Stimulated activated memory B cell treated with anti-CD40 and anti-IgM and Interleukin-4, amounts not matched to agents 10 μg/mL and 1 μg/mL and 100 μg/mL, for 72 hours (primary cell): ENCODE results near the gene ARL13B.
"Not testable (repeated sequence)": the region's sequence is repeated elsewhere in the genome, so short reads cannot be mapped to it uniquely, and the experiment has no call there.

ENCODE experiments used
- ATAC-seq: fragments of 150-1000 bp; cut with Tn5 transposase; 2 replicates; pipeline ENCODE4 v1.10.0; 2021
- H3K27ac Mint-ChIP-seq: one replicate; pipeline ENCODE4 v1.8.0; 2022; ENCODE audit warnings: mild to moderate bottlenecking, mixed read lengths
- H3K27me3 Mint-ChIP-seq: one replicate; pipeline ENCODE4 v1.8.0; 2022; ENCODE audit warnings: mixed read lengths
- H3K36me3 Mint-ChIP-seq: one replicate; pipeline ENCODE4 v1.8.0; 2022; ENCODE audit warnings: mixed read lengths
- H3K4me1 Mint-ChIP-seq: one replicate; pipeline ENCODE4 v1.8.0; 2022; ENCODE audit warnings: mixed read lengths
- H3K4me3 Mint-ChIP-seq: one replicate; pipeline ENCODE4 v1.8.0; 2022; ENCODE audit warnings: mild to moderate bottlenecking, moderate library complexity, mixed read lengths
- H3K9me3 Mint-ChIP-seq: one replicate; pipeline ENCODE4 v1.8.0; 2022; ENCODE audit warnings: mixed read lengths

ARL13B gene

DNA sequence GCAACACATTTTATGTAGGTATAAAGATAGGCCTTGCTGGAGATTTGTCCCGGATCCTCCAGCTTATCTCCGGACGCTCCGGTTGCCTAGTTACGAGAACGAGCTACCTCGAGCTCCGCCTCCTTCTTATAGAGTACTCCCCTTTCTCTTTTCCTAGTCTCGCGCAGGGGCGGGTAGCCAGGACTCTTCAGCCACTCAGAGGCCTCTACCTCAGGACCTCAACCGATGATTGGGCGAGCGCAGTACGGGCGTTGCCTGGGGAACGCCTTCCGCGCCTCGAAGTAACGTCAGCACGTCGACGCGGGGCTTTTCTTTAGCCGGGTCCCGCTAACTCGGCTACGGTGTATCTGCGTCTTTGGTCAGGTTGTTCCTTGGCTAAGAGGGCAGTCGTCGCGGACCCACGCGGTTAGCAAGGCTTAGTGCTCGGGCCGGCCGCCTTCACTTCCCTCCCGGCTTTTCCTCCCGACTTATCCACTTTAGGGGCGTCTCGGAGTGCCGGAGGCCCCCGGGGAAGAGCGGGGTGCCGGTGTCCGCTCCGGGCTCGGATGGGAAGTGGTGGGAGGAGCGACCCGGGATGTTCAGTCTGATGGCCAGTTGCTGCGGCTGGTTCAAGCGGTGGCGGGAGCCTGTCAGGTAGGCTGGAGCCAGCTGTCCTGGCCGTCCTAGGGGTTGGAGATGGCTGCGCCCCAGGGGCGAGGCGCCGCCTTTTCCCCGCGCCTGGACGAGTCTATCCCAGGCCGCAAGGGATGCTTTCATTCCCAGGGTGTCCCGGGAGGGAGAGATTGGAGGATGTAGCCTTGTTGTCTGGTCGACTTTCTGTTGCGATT, at the start of gene ARL13B:
Gene ARL13B, plus strand, starts transcription at position 306 of the 827 bp plus-strand sequence. Its CDS starts 269 bp downstream, at position 575.
- peaks cover 19% of the 10 kb centered on the region for H3K4me1 Mint-ChIP-seq
- no peaks in the 10 kb centered on the region for H3K36me3 Mint-ChIP-seq
- no peaks in the 10 kb centered on the region for H3K27me3 Mint-ChIP-seq
- no peaks in the 10 kb centered on the region for H3K9me3 Mint-ChIP-seq
- ATAC-seq, result peak; percentile 100
- peak within 1 kb of the TSS; percentile 91 for H3K4me3 Mint-ChIP-seq
- peak within 1 kb of the TSS; percentile 83 for H3K27ac Mint-ChIP-seq

DNA sequence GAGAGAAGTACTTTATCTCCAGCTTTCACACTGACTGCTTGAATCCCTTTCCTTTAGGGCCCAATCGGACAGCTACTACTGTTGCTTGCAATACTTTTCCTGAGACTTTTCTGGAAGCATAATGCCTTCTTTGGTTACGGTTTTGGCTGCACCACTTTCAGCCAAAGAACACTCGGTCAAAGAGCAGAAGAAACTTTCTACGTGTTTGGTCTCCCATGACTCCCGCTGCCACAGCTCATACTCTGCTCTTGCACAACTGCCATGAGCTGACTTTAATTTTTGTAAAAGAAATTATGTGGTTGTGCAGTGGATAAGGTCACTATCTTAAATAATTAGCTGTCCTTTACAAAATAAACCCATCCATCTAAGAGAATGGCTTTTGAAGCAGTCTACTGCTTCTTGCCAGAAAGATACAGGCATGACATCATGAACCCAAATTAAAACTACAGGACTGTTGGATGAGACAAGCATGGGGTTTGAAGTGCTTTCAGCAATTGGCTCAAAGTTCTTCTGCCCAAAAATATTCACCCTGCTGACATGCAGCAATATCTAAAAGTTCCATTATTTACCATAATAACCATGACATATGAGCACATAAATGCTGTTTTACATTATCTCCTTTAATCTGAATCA, 48.2 kb upstream of the ARL13B start:
- Mint-ChIP-seq H3K27ac (no peak overlapping the region), H3K4me1 (no peaks in the 10 kb centered on the region)
- no peak for ATAC-seq

DNA sequence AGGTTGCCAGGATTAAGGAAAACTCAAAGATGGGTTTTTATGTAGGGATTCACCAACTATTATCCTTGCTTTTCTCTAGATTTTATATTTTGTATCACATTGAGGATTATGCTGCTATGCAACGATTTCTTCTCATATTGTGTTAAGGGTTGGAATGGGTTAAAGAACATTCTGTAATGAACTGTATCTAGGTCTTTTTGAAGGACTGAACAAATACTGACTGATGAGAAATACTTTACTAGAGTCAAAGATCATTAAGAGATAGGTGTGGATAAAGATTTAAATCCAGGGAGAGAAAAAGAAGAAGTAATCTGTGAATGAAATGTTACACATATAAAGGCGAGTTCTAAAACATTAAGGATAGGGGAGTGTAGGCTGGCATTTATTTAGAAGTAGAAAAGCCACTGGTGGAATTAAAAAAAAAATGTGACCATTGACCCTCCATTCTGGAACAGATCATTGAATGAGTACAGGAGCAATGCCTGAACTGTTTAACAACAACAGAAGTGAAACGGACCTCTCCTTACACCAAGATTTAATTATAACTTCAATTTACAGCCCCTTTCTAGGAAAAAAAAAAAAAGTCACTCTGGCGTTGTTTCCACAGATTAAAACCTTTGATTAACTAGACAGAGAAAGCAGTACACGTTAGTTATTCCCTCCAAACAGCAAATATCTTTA, 45.4 kb upstream of the ARL13B start:
- Mint-ChIP-seq H3K9me3 (no peaks in the 10 kb centered on the region), H3K27me3 (no peaks in the 10 kb centered on the region), H3K36me3 (no peaks in the 10 kb centered on the region), H3K4me3 (no peak overlapping the region), H3K4me1 (no peaks in the 10 kb centered on the region), H3K27ac (no peak overlapping the region)
- ATAC-seq, result no peak

More for the DNA sequence above, 48.2 kb upstream of the ARL13B start:
- Mint-ChIP-seq H3K36me3 (no peaks in the 10 kb centered on the region), H3K4me3 (no peak overlapping the region), H3K9me3 (no peaks in the 10 kb centered on the region), H3K27me3 (no peaks in the 10 kb centered on the region)

DNA sequence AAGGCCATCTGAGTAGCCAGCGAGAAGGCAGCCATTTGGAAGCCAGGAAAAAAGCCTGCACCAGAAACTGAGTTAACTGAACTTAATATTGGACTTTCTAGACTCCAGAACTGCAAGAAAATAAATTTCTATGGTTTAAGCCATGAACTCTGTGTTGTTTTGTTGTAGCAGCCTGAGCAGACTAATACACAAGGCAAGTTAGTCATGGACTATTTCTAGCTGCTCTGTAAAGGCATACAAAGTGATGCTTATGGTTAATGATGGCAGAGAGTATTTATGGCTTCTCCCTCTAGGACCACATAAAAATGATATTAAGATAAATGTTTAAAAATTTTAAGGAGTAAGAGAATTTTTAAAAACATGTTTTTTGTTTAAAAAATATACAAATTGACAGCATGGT, 43.4 kb upstream of the ARL13B start:
- no peak overlapping the region for H3K27ac Mint-ChIP-seq
- no peaks in the 10 kb centered on the region for H3K9me3 Mint-ChIP-seq
- ATAC-seq, result no peak
- no peaks in the 10 kb centered on the region for H3K27me3 Mint-ChIP-seq
- no peaks in the 10 kb centered on the region for H3K4me1 Mint-ChIP-seq
- H3K4me3 Mint-ChIP-seq, result no peak overlapping the region
- H3K36me3 Mint-ChIP-seq, result no peaks in the 10 kb centered on the region

DNA sequence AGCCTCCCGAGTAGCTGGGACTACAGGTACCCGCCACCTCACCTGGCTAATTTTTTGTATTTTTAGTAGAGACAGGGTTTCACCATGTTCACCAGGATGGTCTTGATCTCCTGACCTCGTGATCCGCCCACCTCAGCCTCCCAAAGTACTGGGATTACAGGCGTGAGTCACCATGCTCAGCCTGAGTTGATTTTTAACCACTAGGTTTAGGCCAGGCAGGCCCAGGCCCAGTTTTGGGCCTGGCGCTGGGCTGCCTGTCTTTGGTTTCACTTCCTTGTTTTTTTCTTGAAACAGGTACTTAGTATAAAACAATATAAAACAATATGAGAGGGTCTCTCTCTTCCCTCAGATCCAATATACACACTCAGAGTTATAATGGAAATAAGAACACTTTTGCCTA, 42.5 kb upstream of the ARL13B start:
- H3K27me3 Mint-ChIP-seq, H3K4me1 Mint-ChIP-seq, H3K9me3 Mint-ChIP-seq, H3K36me3 Mint-ChIP-seq, H3K4me3 Mint-ChIP-seq, ATAC-seq, H3K27ac Mint-ChIP-seq: not testable (repeated sequence)

DNA sequence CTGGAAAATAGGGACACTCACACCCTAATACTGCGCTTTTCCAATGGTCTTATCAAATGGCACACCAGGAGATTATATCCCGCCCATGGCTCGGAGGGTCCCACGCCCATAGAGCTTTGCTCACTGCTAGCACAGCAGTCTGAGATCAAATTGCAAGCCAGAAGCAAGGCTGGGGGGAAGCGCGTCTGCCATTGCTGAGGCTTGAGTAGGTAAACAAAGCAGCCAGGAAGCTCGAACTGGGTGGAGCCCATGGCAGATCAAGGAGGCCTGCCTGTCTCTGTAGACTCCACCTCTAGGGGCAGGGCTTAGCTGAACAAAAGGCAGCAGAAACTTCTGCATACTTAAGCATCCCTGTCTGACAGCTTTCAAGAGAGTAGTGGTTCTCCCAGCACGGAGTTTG, 30.0 kb upstream of the ARL13B start:
- H3K4me1 Mint-ChIP-seq, H3K9me3 Mint-ChIP-seq, H3K27me3 Mint-ChIP-seq, H3K36me3 Mint-ChIP-seq, ATAC-seq, H3K27ac Mint-ChIP-seq, H3K4me3 Mint-ChIP-seq: not testable (repeated sequence)

DNA sequence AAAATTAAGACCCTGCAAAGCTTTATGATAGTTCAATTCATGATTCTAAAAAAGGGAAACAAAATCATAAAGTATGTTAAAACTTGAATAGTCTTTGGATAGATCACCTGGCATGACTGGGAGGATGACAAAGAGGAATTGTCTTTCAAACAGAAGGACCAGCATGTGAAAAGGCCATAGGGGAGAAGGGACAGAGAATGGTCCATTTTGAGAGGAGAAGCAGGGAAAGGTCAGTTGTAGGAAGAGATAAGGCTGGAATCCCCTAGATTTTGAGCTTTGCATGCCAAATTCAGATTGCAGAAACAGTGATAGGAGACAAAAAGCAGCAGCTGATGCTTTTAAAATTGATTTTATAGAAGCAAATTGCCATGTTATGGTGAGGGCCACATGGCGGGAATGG, 18.9 kb upstream of the ARL13B start:
- H3K9me3 Mint-ChIP-seq, result no peaks in the 10 kb centered on the region
- no peaks in the 10 kb centered on the region for H3K36me3 Mint-ChIP-seq
- ATAC-seq, result no peak
- no peak overlapping the region for H3K4me3 Mint-ChIP-seq
- H3K4me1 Mint-ChIP-seq, result no peaks in the 10 kb centered on the region
- peaks cover 8% of the 10 kb centered on the region for H3K27me3 Mint-ChIP-seq
- no peak overlapping the region for H3K27ac Mint-ChIP-seq

DNA sequence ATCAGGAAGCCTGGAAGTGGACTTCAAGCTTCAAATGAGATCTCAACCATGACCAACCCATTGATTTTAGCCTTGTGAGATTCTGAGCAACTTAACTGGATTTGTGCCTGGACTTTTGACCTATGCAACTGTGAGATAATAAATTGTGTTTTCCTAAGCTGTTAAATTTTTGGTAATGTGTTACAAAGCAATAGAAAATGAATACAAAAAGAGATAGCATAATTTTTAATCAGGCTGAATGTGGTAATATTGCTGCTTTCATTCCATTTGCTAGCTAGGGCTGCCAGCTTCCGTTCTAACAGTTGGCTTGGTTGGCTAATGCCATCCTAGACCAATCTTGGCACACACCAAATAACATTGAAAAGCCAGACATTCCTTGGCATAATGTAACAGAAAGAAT, 18.5 kb upstream of the ARL13B start:
- Mint-ChIP-seq H3K4me3 (no peak overlapping the region), H3K9me3 (no peaks in the 10 kb centered on the region), H3K27me3 (peaks cover 8% of the 10 kb centered on the region), H3K36me3 (no peaks in the 10 kb centered on the region), H3K27ac (no peak overlapping the region), H3K4me1 (no peaks in the 10 kb centered on the region)
- ATAC-seq, result no peak

DNA sequence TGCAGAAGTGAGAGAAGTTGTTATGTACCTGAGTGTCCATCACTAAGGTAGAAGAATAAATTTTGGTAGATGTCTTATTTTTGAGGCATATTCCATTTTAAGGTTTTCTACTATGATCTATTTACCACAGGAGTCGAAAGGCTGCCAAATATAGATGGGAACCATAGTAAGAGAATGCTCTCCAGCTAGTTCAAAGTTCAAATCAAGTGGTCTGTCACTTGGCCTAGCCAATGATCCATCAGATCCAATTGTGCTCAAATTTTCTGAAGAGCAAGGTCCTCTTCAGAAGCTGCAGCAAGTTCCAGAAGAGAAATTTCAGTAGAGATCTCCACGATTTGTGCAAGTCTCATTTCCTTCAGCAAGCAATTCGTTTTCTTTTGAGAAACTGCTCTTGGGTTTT, 17.2 kb upstream of the ARL13B start:
- H3K4me1 Mint-ChIP-seq, result no peaks in the 10 kb centered on the region
- no peaks in the 10 kb centered on the region for H3K36me3 Mint-ChIP-seq
- no peak for ATAC-seq
- no peak overlapping the region for H3K27ac Mint-ChIP-seq
- H3K4me3 Mint-ChIP-seq, result no peak overlapping the region
- peaks cover 8% of the 10 kb centered on the region for H3K27me3 Mint-ChIP-seq
- no peaks in the 10 kb centered on the region for H3K9me3 Mint-ChIP-seq

DNA sequence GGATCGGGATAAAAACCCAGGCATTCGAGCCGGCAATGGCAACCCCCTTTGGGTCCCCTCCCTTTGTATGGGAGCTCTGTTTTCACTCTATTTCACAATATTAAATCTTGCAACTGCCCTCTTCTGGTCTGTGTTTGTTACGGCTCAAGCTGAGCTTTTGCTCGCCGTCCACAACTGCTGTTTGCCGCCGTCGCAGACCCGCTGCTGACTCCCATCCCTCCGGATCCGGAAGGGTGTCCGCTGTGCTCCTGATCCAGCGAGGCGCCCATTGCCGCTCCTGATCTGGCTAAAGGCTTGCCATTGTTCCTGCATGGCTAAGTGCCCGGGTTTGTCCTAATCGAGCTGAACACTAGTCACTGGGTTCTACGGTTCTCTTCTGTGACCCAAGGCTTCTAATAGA, 14.8 kb upstream of the ARL13B start:
- ATAC-seq, H3K4me1 Mint-ChIP-seq, H3K9me3 Mint-ChIP-seq, H3K27ac Mint-ChIP-seq, H3K36me3 Mint-ChIP-seq, H3K4me3 Mint-ChIP-seq, H3K27me3 Mint-ChIP-seq: not testable (repeated sequence)

DNA sequence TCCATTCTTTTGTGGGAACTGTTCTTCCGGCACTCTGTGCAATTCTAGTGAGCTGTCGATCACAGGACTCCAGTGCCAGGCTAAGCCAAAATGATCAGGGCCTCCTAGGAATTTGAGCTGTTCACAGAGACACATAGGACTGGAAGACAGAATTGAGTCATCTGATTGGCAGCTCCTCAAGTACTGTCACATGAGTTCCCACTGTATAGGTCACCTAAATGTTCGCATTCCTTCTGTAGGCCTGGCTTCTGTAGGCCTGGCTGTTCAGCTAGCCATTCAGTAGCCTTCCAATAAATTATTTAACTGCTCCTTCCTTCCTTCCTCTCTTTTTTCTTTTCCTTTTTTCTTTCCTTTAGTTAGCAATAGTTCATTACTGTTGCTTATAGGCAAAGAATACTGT, 10.5 kb upstream of the ARL13B start:
- Mint-ChIP-seq H3K4me3 (no peak overlapping the region), H3K4me1 (peaks cover 12% of the 10 kb centered on the region), H3K36me3 (no peaks in the 10 kb centered on the region), H3K9me3 (no peaks in the 10 kb centered on the region), H3K27ac (no peak overlapping the region), H3K27me3 (peaks cover 26% of the 10 kb centered on the region)
- ATAC-seq, result no peak

DNA sequence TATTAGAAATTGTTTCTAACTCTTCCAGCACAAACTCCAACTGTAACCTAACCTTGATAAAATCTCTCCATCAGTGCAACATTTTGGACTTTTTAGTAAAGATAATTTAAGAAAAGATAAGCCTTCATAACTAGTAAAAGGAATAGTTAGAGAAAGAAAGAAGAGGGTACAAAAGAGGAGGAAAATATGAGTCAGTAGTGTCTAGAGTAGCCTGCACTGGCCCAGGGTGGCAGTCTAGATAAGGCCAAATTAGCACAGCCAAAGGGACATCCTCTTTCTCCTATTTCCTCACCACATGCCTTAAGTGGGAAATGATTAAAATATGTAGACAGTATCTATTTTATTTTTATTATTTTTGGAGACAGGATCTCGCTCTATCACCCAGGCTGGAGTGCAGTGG, 10.0 kb upstream of the ARL13B start:
- Mint-ChIP-seq H3K9me3 (no peaks in the 10 kb centered on the region), H3K27me3 (peaks cover 26% of the 10 kb centered on the region), H3K27ac (no peak overlapping the region), H3K36me3 (no peaks in the 10 kb centered on the region), H3K4me1 (peaks cover 12% of the 10 kb centered on the region), H3K4me3 (no peak overlapping the region)
- no peak for ATAC-seq

DNA sequence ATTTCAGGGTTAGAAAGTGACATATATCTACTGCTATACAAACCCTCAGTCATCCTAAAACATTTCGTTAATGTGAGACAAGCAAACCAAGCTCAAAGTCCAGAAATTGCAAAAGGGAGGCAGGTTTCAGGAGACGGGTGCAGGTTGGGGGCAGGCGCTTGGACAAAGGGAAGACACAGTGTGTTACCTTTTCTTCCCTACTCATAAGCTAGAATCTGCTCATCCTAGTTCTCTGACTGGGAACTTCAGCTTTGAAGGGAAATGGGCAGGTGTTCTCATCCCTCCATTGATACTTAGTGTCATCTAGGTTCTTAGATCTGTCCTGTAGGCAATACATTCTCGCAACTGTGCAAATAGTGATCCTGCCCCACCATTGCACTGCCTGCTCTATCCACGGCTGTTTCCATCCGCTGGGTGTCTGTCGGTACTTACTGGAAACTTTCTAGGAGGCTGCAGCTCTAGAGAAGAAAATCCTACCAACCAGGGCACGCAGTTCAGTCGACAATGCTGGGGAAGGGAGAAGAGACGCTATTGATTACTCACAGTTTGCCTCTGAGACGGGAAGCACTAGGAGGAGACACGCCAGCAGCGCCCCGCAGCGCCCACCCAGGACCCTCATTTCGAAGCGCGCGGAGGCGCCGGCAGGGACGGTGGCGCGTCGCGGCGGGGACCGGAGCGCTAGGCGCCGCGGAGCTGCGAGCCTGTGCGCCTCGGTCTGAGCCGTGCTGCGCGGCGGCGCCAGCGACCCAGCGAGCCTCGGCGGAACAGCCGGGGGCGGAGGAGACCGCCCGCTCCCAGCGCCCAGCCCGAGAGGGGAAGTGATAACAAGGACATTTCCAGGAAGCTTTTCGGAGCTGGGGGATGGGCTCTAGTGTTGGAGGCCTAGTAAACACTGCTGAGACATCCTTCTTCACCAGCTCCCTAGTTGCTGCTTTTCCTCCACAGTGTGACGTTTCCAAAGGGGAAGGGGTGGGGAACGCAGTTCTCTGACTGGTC, 6.5 kb upstream of the ARL13B start, which contains the start of gene PROS1:
Gene PROS1, minus strand, starts transcription at position 766 of the 996 bp plus-strand sequence. Its CDS starts 147 bp downstream, at position 619.
- Mint-ChIP-seq H3K4me1 (peaks cover 12% of the 10 kb centered on the region), H3K4me3 (peak within 1 kb of the TSS; percentile 77), H3K27me3 (peaks cover 26% of the 10 kb centered on the region), H3K27ac (peak within 1 kb of the TSS; percentile 11), H3K36me3 (no peaks in the 10 kb centered on the region), H3K9me3 (no peaks in the 10 kb centered on the region)
- peak; percentile 90 for ATAC-seq

DNA sequence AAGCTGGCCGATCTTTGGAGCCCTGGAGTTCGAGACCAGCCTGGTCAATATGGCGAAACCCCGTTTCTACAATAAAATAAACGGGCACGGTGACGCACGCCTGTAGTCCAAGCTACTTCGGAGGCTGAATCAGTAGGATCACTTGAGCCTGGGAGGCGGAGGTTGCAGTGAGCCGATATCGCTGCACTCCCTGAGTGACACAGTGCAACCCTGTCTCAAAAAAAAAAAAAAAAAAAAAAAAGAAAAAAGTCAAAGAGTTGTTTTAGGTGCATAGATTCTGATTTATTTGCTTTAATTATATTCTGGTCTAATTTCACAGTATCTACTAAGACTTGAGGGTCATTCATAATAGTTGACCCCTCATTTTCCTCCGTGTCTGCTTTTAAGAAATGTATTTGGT, 1.7 kb downstream of the ARL13B start:
- Mint-ChIP-seq H3K9me3 (no peaks in the 10 kb centered on the region), H3K27ac (no peak overlapping the region), H3K36me3 (no peaks in the 10 kb centered on the region), H3K27me3 (no peaks in the 10 kb centered on the region), H3K4me3 (no peak overlapping the region), H3K4me1 (peaks cover 19% of the 10 kb centered on the region)
- no peak for ATAC-seq

DNA sequence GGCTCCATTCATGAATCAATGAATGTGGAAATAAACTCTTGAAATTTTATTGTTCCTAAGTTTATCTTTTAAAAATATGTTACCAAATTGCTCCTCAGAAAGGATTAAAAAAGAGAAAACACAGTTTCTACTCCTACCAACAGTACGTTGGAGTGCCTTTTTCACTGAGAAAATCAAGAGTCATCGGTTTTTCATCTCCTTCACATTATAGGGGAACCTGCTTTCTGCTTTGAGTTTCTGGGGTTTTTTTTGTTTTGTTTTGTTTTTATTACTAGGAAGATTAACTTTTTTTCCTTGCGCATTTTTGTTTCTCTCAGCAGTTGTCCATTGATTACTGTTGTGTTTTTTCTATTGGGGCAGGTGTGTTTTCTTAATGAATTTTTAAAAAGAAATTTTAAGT, 3.5 kb downstream of the ARL13B start:
- no peak overlapping the region for H3K4me3 Mint-ChIP-seq
- H3K27me3 Mint-ChIP-seq, result no peaks in the 10 kb centered on the region
- H3K4me1 Mint-ChIP-seq, result peaks cover 19% of the 10 kb centered on the region
- no peak overlapping the region for H3K27ac Mint-ChIP-seq
- no peaks in the 10 kb centered on the region for H3K36me3 Mint-ChIP-seq
- no peaks in the 10 kb centered on the region for H3K9me3 Mint-ChIP-seq
- no peak for ATAC-seq
